Glomerular endothelial cell (primary cell): ENCODE measurements around the gene NINJ1. TPM values are rescaled to one million over a fixed set of nuclear protein-coding genes. Genes with fewer than 3 reads are reported as not detected.

ENCODE experiments used
- DNase-seq: peaks from one replicate; pipeline ENCODE4 v3.0.0-alpha.2; 2011; ENCODE audit warnings: low read depth, low spot score; ENCODE audit errors: extremely low read depth
- total RNA-seq: library from RNA; depleted of rRNA; stranded (reverse); fragments of >200 nt; gene quantifications from 2 replicates; pipeline ENCODE4 v1.2.3, GENCODE V29; 2015

Gene NINJ1
- 150 and 154 TPM in 2 replicates for total RNA-seq

GRCh38 chr9:93134015-93134739, at the start of gene NINJ1:
Gene NINJ1 (minus strand): TSS chr9:93134251. CDS start chr9:93134217, 34 bp downstream.
- no peak for DNase-seq

GRCh38 chr9:93183131-93183662, 49.1 kb upstream of the NINJ1 start:
- DNase-seq = no peak

- no peak for DNase-seq
Observed at GRCh38 chr9:93182572-93182971, 48.5 kb upstream of the NINJ1 start.

GRCh38 chr9:93181672-93182435, 47.8 kb upstream of the NINJ1 start:
- no peak for DNase-seq

- no peak for DNase-seq
Observed at GRCh38 chr9:93180938-93181337, 46.9 kb upstream of the NINJ1 start.

GRCh38 chr9:93178851-93179786, 45.1 kb upstream of the NINJ1 start:
- DNase-seq = no peak

GRCh38 chr9:93177676-93178075, 43.6 kb upstream of the NINJ1 start:
- no peak for DNase-seq

GRCh38 chr9:93174976-93175375, 40.9 kb upstream of the NINJ1 start:
- no peak for DNase-seq

GRCh38 chr9:93173365-93174051, 39.5 kb upstream of the NINJ1 start:
- DNase-seq = no peak

GRCh38 chr9:93172666-93173364, 38.8 kb upstream of the NINJ1 start:
- no peak for DNase-seq

GRCh38 chr9:93171261-93171990, 37.4 kb upstream of the NINJ1 start:
- no peak for DNase-seq

- no peak for DNase-seq
Observed at GRCh38 chr9:93170571-93170970, 36.5 kb upstream of the NINJ1 start.

- no peak for DNase-seq
Observed at GRCh38 chr9:93169444-93169843, 35.4 kb upstream of the NINJ1 start.

GRCh38 chr9:93168581-93168980, 34.5 kb upstream of the NINJ1 start:
- no peak for DNase-seq

- no peak for DNase-seq
Observed at GRCh38 chr9:93167838-93168237, 33.8 kb upstream of the NINJ1 start.

GRCh38 chr9:93167185-93167584, 33.1 kb upstream of the NINJ1 start:
- no peak for DNase-seq

- no peak for DNase-seq
Observed at GRCh38 chr9:93166699-93167098, 32.6 kb upstream of the NINJ1 start.

- DNase-seq = no peak
Observed at GRCh38 chr9:93164085-93164484, 30.0 kb upstream of the NINJ1 start.
